AG10803 (cell line): Measurements from ENCODE around the gene FXYD2.

Source experiments
- DNase-seq: peaks from one replicate; pipeline ENCODE4 v3.0.0; 2010; ENCODE audit warnings: low read depth
- H3K4me3 ChIP-seq: 2 replicates; pipeline ENCODE4 v1.5.1; 2011; ENCODE audit warnings: mild to moderate bottlenecking, low read length, control low read depth
- TF ChIP-seq, protein P1 (sequence below): conservative IDR thresholded peaks from 2 replicates; pipeline ENCODE4 v1.5.1; 2011; ENCODE audit warnings: mild to moderate bottlenecking, low read length, control low read depth, inconsistent platforms

The FXYD2 gene

DNA sequence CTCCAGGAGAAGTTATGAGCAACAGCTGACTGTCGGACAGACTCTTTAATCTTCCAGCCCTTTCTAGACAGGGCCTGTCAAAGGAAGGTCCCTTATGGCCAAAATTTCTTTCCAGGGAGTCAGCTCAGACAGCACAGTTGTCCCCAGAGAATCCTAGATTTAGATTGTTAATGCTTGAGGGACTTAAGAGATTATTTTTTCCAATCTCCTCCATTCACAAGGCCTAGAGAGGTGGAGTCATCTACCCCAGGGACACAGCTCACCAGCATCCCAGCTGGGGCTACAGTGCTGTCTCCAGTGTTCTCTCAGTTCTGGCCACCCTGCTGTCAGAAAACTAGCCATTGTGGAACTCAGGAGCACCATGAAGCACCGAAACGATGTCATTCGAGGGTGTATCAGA, 35.3 kb downstream of the FXYD2 start:
- no peak overlapping the region for H3K4me3 ChIP-seq
- DNase-seq = no peak
- TF ChIP-seq, protein P1, sequence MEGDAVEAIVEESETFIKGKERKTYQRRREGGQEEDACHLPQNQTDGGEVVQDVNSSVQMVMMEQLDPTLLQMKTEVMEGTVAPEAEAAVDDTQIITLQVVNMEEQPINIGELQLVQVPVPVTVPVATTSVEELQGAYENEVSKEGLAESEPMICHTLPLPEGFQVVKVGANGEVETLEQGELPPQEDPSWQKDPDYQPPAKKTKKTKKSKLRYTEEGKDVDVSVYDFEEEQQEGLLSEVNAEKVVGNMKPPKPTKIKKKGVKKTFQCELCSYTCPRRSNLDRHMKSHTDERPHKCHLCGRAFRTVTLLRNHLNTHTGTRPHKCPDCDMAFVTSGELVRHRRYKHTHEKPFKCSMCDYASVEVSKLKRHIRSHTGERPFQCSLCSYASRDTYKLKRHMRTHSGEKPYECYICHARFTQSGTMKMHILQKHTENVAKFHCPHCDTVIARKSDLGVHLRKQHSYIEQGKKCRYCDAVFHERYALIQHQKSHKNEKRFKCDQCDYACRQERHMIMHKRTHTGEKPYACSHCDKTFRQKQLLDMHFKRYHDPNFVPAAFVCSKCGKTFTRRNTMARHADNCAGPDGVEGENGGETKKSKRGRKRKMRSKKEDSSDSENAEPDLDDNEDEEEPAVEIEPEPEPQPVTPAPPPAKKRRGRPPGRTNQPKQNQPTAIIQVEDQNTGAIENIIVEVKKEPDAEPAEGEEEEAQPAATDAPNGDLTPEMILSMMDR = no peak

DNA sequence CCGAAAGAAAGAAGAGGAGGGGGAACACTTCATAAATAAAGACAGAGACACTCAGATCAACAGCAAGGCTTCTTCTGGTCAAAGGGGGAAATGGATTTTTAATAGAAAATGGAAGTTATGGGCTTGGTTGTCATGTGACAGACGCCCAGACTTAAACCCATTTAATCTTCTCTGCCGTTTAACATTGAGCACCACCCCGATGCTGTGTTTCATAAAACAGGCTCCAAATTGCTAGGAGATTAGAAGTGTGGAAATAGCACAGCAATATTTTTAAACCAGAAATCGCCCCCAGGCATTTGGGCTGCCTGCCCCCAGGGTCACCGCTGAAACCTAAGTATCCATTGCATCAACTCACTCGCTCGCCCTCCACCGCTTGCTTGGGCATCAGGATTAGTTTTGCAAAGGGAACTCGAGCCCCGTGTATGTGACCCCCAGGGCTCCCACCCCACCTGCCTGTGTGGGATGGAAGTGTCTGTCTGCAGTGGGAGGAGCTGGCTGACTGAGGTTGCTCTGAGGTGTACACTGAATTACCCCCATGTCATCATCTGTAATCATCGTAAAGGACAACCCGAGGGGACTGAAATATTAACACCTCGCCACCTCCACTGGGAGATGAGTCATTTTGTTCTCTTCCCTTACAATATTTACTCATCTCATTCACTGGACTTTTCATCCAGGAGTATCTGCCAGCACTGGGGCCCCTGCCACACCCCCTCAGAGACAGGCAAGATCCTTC, 38.2 kb downstream of the FXYD2 start:
- TF ChIP-seq, protein P1 = no peak
- DNase-seq = no peak
- H3K4me3 ChIP-seq = no peak overlapping the region

DNA sequence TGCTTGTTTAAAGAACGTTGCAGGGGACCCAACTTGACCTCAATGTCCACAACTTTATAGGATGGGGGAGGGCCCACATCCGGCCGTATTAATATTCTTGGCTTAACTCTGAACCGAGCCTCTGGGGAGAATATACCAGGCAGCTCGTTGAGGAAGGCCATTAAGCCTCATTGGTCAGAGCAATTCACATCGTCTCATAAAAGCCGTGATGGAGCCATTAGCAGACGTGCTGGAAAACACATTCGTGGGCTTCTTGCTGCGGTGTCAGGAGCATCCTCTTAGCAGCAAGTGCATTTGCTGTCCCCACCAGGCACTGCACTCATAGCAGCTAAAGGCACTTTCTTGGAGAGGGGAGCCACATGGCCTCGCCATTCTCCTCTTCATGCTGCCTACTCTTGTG, 42.4 kb downstream of the FXYD2 start:
- TF ChIP-seq, protein P1 = no peak
- no peak overlapping the region for H3K4me3 ChIP-seq

DNA sequence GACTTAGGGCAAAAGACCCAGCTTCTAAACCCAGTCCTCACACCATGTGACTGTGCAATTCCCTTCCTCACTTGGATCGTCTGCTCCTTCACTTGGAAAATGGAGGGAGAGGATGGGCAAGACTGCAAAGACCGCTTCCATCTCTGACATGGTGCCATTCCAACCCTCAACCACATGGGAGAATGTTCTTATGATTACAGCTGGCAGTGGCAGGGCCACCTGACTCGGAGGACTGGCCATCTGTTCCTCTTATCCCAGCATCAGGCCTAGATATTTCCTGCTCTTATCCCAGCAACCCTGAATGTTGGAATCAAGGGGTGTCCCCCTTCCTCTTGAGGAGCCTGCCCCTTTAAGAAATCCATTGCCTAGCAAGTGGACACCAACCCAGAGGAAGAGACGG, 42.9 kb downstream of the FXYD2 start:
- TF ChIP-seq, protein P1 = no peak
- H3K4me3 ChIP-seq = no peak overlapping the region
- no peak for DNase-seq

More for the DNA sequence above, 42.4 kb downstream of the FXYD2 start:
- DNase-seq = no peak

DNA sequence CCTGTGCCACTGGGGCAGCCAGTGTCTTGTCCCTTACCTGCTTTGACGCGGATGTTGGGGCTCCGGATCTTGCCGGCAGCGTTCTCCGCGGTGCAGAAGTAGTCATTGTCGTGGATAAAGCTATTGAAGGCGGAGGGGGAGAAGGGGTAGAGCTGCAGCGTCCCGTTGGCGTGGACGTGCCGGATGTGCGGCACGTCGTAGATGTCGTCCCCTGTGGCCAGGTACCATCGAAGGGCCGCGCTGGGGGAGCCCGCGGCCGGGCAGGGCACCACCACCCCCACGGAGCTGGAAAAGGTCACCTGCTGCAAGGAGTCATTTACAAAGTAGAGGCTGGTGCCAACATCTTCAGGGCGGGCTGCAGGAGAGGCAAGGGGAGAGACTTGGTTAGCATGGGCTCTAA, 44.1 kb downstream of the FXYD2 start:
- no peak overlapping the region for H3K4me3 ChIP-seq
- no peak for DNase-seq
- TF ChIP-seq, protein P1 = no peak

DNA sequence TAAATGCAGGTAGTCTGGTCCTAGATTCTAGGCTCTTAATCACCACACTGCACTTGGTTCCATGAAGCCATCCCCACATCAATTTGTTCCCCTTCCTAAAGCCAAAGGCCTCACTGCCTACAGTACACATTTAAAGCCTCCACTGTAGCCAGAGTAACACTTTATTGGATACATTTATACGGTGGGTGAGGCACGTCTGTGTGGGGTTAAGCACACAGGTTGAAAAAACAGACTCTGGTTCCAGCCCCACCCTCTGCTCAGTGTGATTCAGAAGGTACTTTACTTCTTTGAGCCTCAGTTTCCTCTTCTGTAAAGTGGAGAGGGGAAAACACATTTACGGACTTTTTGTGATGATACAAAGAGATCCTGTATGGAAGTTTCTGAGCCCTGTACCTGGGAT, 50.0 kb downstream of the FXYD2 start:
- TF ChIP-seq, protein P1 = no peak
- DNase-seq = no peak
- no peak overlapping the region for H3K4me3 ChIP-seq

DNA sequence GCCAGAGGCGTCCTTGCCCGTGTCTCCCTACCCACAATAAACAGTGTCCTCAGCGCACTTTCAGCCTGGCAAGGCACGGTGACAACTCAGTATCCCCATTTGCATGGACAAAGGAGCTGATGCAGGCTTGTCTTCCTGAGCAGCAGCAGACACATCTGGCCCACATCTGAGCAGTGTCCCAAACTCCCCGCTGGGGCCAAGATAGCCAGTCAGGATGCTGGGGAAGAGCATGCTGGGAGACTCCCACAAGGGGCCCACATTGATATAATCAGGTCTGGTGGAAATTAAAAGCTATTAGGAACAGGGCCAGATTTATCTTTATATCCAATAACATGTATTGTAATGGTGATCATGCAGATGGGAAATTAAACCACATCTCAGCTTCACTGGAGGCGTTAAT, 52.2 kb downstream of the FXYD2 start:
- no peak overlapping the region for H3K4me3 ChIP-seq
- no peak for DNase-seq
- TF ChIP-seq, protein P1 = no peak
